Measurements from ENCODE around the gene PRIM1.

- TF ChIP-seq POLR2AphosphoS5 (IDR thresholded peaks at IDR 0.05; ENCODE audit: low read depth, low read length) (no peak), CTCF (IDR thresholded peaks at IDR 0.05) (no peak), REST (IDR thresholded peaks at IDR 0.05; ENCODE audit: insufficient read depth in 1 of 2, low read depth in 2 of 2, low read length in 1 of 2) (no peak), SIN3A (IDR thresholded peaks at IDR 0.05; ENCODE audit: borderline replicate concordance, insufficient read depth, low read depth, low read length) (no peak), TCF7L2 (IDR thresholded peaks at IDR 0.05; ENCODE audit: low read depth, low read length) (no peak)
These were observed 1.4 kb upstream of the PRIM1 start for GRCh38 chr12:56753566-56753965.
